ENCODE results near the gene TNFRSF21.

DNA sequence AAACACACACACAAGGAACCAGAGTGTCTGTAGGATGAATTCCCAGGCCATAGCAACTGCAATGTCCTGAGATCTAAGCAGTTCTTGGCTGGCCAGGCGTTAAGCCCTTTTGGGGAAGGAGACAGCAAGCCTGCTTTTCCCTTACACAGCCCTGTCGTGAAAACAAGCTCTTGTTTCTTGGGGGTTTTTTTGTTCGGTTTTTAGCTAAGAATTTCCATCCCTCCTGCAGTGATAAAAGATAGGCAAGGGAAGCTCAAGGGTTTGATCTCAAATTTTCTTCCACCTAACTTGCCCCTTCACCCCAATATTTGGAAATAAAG lies 1.5 kb downstream of the TNFRSF21 start:
- TF ChIP-seq RFX5 (IDR thresholded peaks at IDR 0.05; ENCODE audit: low read depth, low read length): no peak
- TF ChIP-seq BMI1 (IDR thresholded peaks at IDR 0.05; ENCODE audit: low read length): no peak
- no peak for TF ChIP-seq ILK (tag; IDR thresholded peaks at IDR 0.05; ENCODE audit: borderline replicate concordance, low read depth)
- no peak for TF ChIP-seq MYNN (IDR thresholded peaks at IDR 0.05)
- no peak for TF ChIP-seq MYNN (CRISPR knock-in tag; IDR thresholded peaks at IDR 0.05)
- no peak for TF ChIP-seq TARDBP (IDR thresholded peaks at IDR 0.05)
- no peak for TF ChIP-seq SRF (CRISPR knock-in tag; IDR thresholded peaks at IDR 0.05)
- no peak for TF ChIP-seq POLR2G (IDR thresholded peaks at IDR 0.05; ENCODE audit: low read depth, low read length)
- TF ChIP-seq, protein P1, sequence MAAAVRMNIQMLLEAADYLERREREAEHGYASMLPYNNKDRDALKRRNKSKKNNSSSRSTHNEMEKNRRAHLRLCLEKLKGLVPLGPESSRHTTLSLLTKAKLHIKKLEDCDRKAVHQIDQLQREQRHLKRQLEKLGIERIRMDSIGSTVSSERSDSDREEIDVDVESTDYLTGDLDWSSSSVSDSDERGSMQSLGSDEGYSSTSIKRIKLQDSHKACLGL (CRISPR knock-in tag; IDR thresholded peaks at IDR 0.05; ENCODE audit: borderline replicate concordance, poor library complexity, severe bottlenecking): no peak
- TF ChIP-seq TAF1 (IDR thresholded peaks at IDR 0.05; ENCODE audit: control insufficient read depth, extremely low read depth, insufficient read depth, low read length, severe bottlenecking): no peak
- TF ChIP-seq, protein P2, sequence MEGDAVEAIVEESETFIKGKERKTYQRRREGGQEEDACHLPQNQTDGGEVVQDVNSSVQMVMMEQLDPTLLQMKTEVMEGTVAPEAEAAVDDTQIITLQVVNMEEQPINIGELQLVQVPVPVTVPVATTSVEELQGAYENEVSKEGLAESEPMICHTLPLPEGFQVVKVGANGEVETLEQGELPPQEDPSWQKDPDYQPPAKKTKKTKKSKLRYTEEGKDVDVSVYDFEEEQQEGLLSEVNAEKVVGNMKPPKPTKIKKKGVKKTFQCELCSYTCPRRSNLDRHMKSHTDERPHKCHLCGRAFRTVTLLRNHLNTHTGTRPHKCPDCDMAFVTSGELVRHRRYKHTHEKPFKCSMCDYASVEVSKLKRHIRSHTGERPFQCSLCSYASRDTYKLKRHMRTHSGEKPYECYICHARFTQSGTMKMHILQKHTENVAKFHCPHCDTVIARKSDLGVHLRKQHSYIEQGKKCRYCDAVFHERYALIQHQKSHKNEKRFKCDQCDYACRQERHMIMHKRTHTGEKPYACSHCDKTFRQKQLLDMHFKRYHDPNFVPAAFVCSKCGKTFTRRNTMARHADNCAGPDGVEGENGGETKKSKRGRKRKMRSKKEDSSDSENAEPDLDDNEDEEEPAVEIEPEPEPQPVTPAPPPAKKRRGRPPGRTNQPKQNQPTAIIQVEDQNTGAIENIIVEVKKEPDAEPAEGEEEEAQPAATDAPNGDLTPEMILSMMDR (IDR thresholded peaks at IDR 0.05 in 2 of 3, conservative IDR thresholded peaks at IDR 0.05 in 1 of 3; ENCODE audit: insufficient read depth in 2 of 3, low read depth in 1 of 3, low read length in 3 of 3): no peak
- no peak for TF ChIP-seq ARHGAP35 (IDR thresholded peaks at IDR 0.05; ENCODE audit: partially characterized antibody)
- TF ChIP-seq, protein P3, sequence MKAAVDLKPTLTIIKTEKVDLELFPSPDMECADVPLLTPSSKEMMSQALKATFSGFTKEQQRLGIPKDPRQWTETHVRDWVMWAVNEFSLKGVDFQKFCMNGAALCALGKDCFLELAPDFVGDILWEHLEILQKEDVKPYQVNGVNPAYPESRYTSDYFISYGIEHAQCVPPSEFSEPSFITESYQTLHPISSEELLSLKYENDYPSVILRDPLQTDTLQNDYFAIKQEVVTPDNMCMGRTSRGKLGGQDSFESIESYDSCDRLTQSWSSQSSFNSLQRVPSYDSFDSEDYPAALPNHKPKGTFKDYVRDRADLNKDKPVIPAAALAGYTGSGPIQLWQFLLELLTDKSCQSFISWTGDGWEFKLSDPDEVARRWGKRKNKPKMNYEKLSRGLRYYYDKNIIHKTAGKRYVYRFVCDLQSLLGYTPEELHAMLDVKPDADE (conservative IDR thresholded peaks at IDR 0.05; ENCODE audit: control insufficient read depth, low read depth, low read length): no peak
- TF ChIP-seq CEBPG (CRISPR knock-in tag; IDR thresholded peaks at IDR 0.05): no peak
- no peak for TF ChIP-seq CEBPG (tag; conservative IDR thresholded peaks at IDR 0.05 in 1 of 2, IDR thresholded peaks at IDR 0.05 in 1 of 2)
